ENCODE measurements around the gene SST. TPM values are rescaled to one million over a fixed set of nuclear protein-coding genes. Genes with fewer than 3 reads are reported as not detected.
"Not testable (repeated sequence)": the region's sequence is repeated elsewhere in the genome, so short reads cannot be mapped to it uniquely, and the experiment has no call there.

The SST gene
- total RNA-seq, 4 donors from 2014 or later: 15.9 to 97.6 (median 46.5) TPM

DNA sequence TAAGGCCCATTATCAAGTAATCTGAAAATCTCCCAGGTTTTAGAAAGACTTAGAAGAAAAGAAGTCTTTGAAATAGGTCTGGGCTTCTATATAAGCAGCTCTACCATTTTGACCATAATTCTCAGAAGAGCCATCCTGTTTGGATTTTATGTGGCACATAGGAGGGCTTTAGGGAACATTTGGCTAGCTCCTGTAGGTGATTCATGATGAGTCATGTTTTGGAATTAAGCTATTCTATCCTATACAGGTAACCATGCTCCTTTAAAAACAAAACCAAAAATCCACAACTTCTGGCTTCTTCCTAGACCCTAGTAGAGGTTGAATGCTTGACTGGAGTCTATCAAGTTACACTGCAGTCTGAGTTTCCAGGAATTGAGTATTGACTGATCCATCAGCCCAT, 8.9 kb downstream of the SST start:
- Histone ChIP-seq H3K4me1 (no peaks in the 10 kb centered on the region), H3K27me3 (no peaks in the 10 kb centered on the region), H3K36me3 (no peaks in the 10 kb centered on the region), H3K27ac (no peak overlapping the region), H3K4me3 (no peak overlapping the region), H3K9me3 (no peaks in the 10 kb centered on the region)
- DNase-seq: no peak
- TF ChIP-seq POLR2A (IDR thresholded peaks at IDR 0.05): no peak
- TF ChIP-seq, protein P1, sequence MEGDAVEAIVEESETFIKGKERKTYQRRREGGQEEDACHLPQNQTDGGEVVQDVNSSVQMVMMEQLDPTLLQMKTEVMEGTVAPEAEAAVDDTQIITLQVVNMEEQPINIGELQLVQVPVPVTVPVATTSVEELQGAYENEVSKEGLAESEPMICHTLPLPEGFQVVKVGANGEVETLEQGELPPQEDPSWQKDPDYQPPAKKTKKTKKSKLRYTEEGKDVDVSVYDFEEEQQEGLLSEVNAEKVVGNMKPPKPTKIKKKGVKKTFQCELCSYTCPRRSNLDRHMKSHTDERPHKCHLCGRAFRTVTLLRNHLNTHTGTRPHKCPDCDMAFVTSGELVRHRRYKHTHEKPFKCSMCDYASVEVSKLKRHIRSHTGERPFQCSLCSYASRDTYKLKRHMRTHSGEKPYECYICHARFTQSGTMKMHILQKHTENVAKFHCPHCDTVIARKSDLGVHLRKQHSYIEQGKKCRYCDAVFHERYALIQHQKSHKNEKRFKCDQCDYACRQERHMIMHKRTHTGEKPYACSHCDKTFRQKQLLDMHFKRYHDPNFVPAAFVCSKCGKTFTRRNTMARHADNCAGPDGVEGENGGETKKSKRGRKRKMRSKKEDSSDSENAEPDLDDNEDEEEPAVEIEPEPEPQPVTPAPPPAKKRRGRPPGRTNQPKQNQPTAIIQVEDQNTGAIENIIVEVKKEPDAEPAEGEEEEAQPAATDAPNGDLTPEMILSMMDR (IDR thresholded peaks at IDR 0.05): no peak

DNA sequence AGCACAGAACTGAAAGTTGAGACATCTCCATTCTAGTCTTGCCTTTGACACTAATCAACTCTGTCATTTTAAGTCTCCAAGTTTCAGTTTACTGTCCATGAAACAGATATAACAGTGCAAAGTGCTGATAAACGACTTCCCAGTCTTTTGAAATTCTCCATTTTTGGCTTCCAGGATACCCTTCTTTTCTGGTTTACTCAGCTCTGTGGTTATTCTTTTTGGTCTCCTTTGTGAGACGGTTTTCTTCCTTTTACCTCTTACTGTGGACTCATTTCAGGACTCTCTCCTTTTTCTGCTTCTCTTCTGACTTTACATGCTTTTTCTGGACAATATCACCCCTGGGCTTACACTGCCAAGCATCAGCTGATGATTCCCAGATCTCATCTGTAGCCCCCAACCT, 18.9 kb downstream of the SST start:
- TF ChIP-seq, protein P1 (IDR thresholded peaks at IDR 0.05): no peak
- no peak for TF ChIP-seq POLR2A (IDR thresholded peaks at IDR 0.05)
- no peak for DNase-seq
- H3K36me3 ChIP-seq: no peaks in the 10 kb centered on the region
- no peaks in the 10 kb centered on the region for H3K4me1 ChIP-seq
- no peaks in the 10 kb centered on the region for H3K9me3 ChIP-seq
- H3K27me3 ChIP-seq: no peaks in the 10 kb centered on the region
- H3K4me3 ChIP-seq: no peak overlapping the region
- no peak overlapping the region for H3K27ac ChIP-seq

DNA sequence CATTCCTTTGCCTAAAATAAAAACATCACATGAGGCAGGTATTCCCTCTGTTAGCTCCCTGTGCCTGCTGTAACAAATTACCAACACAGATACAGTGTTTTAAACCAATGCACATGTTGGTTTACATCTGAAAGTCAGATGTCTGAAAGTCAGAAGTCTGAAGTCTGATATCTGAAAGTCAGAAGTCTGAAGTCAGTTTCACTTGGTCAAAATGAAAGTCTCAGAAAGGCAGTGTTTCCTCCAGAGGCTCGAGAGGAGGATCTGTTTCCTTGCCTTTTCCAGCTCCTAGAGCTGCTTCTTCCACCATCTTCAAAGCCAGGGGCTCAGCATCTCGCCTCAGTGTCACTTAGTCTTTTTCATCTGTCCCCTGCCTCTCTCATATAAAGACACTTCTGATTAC, 22.0 kb downstream of the SST start:
- H3K4me3 ChIP-seq: no peak overlapping the region
- no peaks in the 10 kb centered on the region for H3K9me3 ChIP-seq
- no peaks in the 10 kb centered on the region for H3K36me3 ChIP-seq
- TF ChIP-seq, protein P1 (IDR thresholded peaks at IDR 0.05): no peak
- no peak for TF ChIP-seq POLR2A (IDR thresholded peaks at IDR 0.05)
- H3K27me3 ChIP-seq: no peaks in the 10 kb centered on the region
- no peaks in the 10 kb centered on the region for H3K4me1 ChIP-seq
- no peak for DNase-seq
- H3K27ac ChIP-seq: no peak overlapping the region

DNA sequence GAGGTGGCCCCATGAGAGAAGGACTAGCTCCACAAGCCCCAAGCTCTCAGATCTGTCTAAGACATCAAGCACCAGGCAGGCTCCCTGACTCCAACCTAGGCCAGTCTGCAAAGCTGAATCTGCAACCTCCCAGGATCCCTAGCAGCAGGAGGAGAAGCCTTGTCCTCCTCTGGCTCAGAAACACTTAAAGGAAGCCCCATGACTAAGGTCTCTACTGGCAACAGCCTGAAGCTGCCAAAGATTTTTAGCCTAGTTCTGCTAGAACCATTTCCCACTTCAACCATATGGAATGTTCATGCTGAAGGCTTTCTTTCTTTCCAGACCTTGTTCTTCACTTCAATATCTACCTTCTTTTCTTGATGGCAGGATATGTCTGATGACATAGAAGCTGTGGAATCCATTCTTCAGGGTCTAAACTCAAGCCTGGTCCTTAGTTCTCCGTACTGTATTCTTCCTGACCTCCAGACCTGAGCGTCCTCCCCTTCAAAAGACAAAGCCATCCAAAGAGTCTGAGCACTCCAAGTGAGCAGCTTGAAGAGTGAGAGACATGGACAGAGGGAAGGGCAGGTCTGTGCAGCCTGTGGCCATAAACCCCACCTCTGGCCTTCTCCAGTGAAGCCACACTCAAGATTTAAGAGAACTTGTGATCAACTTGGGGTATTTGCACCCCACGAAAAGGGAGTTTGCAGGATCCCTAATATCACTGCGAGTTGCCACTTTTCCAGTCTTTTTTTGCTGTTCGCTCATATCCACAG, 23.1 kb downstream of the SST start:
- TF ChIP-seq POLR2A (IDR thresholded peaks at IDR 0.05): no peak
- TF ChIP-seq, protein P1 (IDR thresholded peaks at IDR 0.05): no peak
- Histone ChIP-seq H3K27me3 (no peaks in the 10 kb centered on the region), H3K27ac (no peak overlapping the region), H3K36me3 (no peaks in the 10 kb centered on the region), H3K9me3 (no peaks in the 10 kb centered on the region), H3K4me3 (no peak overlapping the region), H3K4me1 (no peaks in the 10 kb centered on the region)
- DNase-seq: no peak

DNA sequence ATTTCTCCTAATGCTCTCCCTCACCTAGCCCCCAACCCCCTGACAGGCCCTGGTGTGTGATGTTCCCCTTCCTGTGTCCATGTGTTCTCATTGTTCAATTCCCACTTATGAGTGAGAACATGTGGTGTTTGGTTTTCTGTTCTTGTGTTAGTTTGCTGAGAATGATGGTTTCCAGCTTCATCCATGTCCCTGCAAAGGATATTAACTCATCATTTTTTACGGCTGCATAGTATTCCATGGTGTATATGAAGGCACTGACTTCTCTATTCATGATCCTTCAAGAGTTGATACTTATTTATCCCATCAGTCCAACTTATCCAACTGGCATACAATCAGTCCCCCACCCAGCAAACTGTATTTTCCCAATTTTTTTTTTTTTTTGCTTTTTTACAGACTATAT, 24.8 kb downstream of the SST start:
- not testable (repeated sequence) for H3K27ac ChIP-seq, H3K4me1 ChIP-seq, H3K9me3 ChIP-seq, H3K27me3 ChIP-seq, DNase-seq, H3K4me3 ChIP-seq, H3K36me3 ChIP-seq

DNA sequence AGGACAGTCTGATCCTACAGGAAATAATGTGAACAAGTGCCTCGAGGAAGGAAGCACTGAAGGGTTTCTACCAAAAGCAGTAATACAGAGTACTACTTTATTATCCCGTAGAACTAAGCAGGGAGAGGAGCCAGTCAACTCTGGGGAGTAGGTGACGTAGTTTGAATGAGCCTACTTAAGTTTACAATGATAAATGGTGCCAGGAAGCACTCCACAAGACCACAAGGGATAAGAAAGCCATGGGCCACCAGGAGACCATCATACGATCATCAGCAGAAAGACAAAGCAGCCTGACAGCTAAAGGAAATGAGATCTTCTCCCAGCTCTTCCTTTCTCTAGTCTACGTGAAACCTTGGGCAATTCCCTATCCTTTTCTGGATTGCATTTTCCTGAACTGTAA, 27.3 kb downstream of the SST start:
- no peak overlapping the region for H3K4me3 ChIP-seq
- H3K36me3 ChIP-seq: no peaks in the 10 kb centered on the region
- no peaks in the 10 kb centered on the region for H3K9me3 ChIP-seq
- no peaks in the 10 kb centered on the region for H3K4me1 ChIP-seq
- H3K27ac ChIP-seq: no peak overlapping the region
- TF ChIP-seq POLR2A (IDR thresholded peaks at IDR 0.05): no peak
- TF ChIP-seq, protein P1 (IDR thresholded peaks at IDR 0.05): no peak
- no peaks in the 10 kb centered on the region for H3K27me3 ChIP-seq
- DNase-seq: no peak
